ENCODE results near the gene INSYN1. TPM values are rescaled to one million over a fixed set of nuclear protein-coding genes. Genes with fewer than 3 reads are reported as not detected.

Gene INSYN1
- total and polyA plus RNA-seq, 7 donors: 0.60 to 10.0 (median 3.6) TPM

- Histone ChIP-seq H3K4me1 (peaks cover 0 to 71% (median 65%) of the 10 kb centered on the region in 4 donors), H3K36me3 (no peaks in the 10 kb centered on the region), H3K4me3 (no peak overlapping the region), H3K9me3 (no peaks in the 10 kb centered on the region), H3K27me3 (no peaks in the 10 kb centered on the region), H3K27ac (peak overlapping the region in 1 of 4 donors; percentile 95)
- intact Hi-C loops (cut with DNase I): no loop called here
- TF ChIP-seq POLR2A (IDR thresholded peaks at IDR 0.05) (no peak), CTCF (IDR thresholded peaks at IDR 0.05) (no peak), EP300 (IDR thresholded peaks at IDR 0.05) (no peak), POLR2AphosphoS5 (IDR thresholded peaks at IDR 0.05) (no peak)
- 92 to 97% methylated on average over 2 of the region's 2 CpGs for WGBS, 2 donors
- peak; percentile 33 for DNase-seq
These were observed 65.8 kb downstream of the INSYN1 start for GRCh38 chr15:73687351-73687750.

GRCh38 chr15:73686781-73687256, 66.3 kb downstream of the INSYN1 start:
- 68 to 76% methylated on average over 4 of the region's 4 CpGs for WGBS, 2 donors
- H3K27ac ChIP-seq: peak overlapping the region in 2 of 4 donors; percentile 45 to 95
- peak; percentile 61 for DNase-seq
- H3K27me3 ChIP-seq: no peaks in the 10 kb centered on the region
- H3K4me1 ChIP-seq: peaks cover 0 to 66% (median 62%) of the 10 kb centered on the region in 4 donors
- no peak overlapping the region for H3K4me3 ChIP-seq
- H3K36me3 ChIP-seq: no peaks in the 10 kb centered on the region
- TF ChIP-seq POLR2A (IDR thresholded peaks at IDR 0.05) (no peak), POLR2AphosphoS5 (IDR thresholded peaks at IDR 0.05) (peak in 1 of 4 donors; percentile 39)
- intact Hi-C loops (cut with DNase I): no loop called here
- H3K9me3 ChIP-seq: no peaks in the 10 kb centered on the region

GRCh38 chr15:73685981-73686380, 67.2 kb downstream of the INSYN1 start:
- Histone ChIP-seq H3K4me1 (peaks cover 0 to 58% (median 54%) of the 10 kb centered on the region in 4 donors), H3K36me3 (no peaks in the 10 kb centered on the region), H3K27ac (peak overlapping the region; percentile 34 to 95 (median 66)), H3K27me3 (no peaks in the 10 kb centered on the region), H3K4me3 (peak overlapping the region in 2 of 4 donors; percentile 90 to 94), H3K9me3 (no peaks in the 10 kb centered on the region)
- no peak for DNase-seq
- intact Hi-C loops (cut with DNase I): no loop called here
- 85 to 89% methylated on average over 6 of the region's 6 CpGs for WGBS, 2 donors
- TF ChIP-seq EP300 (IDR thresholded peaks at IDR 0.05): no peak
- no peak for TF ChIP-seq POLR2AphosphoS5 (IDR thresholded peaks at IDR 0.05)

Other genes with a start within 250 kb of the INSYN1 start
- 100 to 1,000 TPM; 216 to 320 (median 299) TPM for gene NPTN, start 120.0 kb downstream of the INSYN1 start, total RNA-seq
- 10 to 100 TPM; 40.8 to 98.6 (median 42.5) TPM for gene NPTN, start 120.0 kb downstream of the INSYN1 start, polyA plus RNA-seq
- 10 to 100 TPM; 20.4 to 59.8 (median 36.7) TPM for gene CD276, start 69.0 kb downstream of the INSYN1 start, total RNA-seq
- 10 to 100 TPM; 15.7 to 38.6 (median 16.8) TPM for gene CD276, start 69.0 kb downstream of the INSYN1 start, polyA plus RNA-seq
- gene TBC1D21, start 120.2 kb upstream of the INSYN1 start, total RNA-seq: not detected
- not detected for gene TBC1D21, start 120.2 kb upstream of the INSYN1 start, polyA plus RNA-seq
- 10 to 100 TPM in 3 of 4 donors, 1 to 10 TPM in 1; 7.6 to 27.7 (median 14.6) TPM for gene LOXL1, start 173.1 kb upstream of the INSYN1 start, total RNA-seq
- gene LOXL1, start 173.1 kb upstream of the INSYN1 start, polyA plus RNA-seq: 1 to 10 TPM in 2 of 3 donors, not detected in 1; 3.0 to 7.4 TPM
- 10 to 100 TPM in 3 of 4 donors, 1 to 10 TPM in 1; 10.0 to 17.8 (median 13.8) TPM for gene STOML1, start 238.9 kb upstream of the INSYN1 start, total RNA-seq
- 10 to 100 TPM in 1 of 3 donors, 1 to 10 TPM in 2; 3.5 to 18.5 (median 4.2) TPM for gene STOML1, start 238.9 kb upstream of the INSYN1 start, polyA plus RNA-seq
- 100 to 1,000 TPM in 1 of 4 donors, 10 to 100 TPM in 3; 43.3 to 129 (median 60.0) TPM for gene PML, start 241.4 kb upstream of the INSYN1 start, total RNA-seq
- gene PML, start 241.4 kb upstream of the INSYN1 start, polyA plus RNA-seq: 10 to 100 TPM in 1 of 3 donors, 1 to 10 TPM in 2; 9.6 to 36.4 (median 9.7) TPM

Measured in sigmoid colon (tissue), 7 donors.